Activated CD8-positive, alpha-beta memory T cell treated with anti-CD3 and anti-CD28 coated beads for 4 hours (primary cell): ENCODE data around the gene MYO9A.
"Not testable (repeated sequence)": the region's sequence is repeated elsewhere in the genome, so short reads cannot be mapped to it uniquely, and the experiment has no call there.

Experiments used
- DNase-seq, 2 donors: peaks; one replicate each; pipeline ENCODE4 v3.0.0-alpha.2; 2020; ENCODE audit warnings: low read depth in 2 of 2

Gene MYO9A

DNA sequence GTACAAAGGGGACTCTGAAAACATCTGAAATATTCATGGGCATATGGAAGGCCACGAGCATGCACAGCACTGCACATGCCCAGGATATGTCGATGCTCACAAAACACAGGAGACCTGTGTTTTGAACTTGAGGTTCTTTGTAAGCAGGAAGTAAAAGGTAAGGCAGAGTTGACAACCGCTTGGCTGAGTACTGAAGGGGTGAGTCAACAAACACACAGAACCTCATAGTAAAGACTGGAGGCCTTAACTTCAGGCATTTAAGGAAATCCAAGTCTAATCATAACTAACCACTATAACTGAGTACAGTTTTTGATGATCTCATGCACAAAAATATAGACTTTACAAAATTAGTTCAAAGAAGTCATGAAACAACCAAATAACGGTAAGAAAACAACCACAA lies 80.6 kb downstream of the MYO9A start:
- no peak for DNase-seq

DNA sequence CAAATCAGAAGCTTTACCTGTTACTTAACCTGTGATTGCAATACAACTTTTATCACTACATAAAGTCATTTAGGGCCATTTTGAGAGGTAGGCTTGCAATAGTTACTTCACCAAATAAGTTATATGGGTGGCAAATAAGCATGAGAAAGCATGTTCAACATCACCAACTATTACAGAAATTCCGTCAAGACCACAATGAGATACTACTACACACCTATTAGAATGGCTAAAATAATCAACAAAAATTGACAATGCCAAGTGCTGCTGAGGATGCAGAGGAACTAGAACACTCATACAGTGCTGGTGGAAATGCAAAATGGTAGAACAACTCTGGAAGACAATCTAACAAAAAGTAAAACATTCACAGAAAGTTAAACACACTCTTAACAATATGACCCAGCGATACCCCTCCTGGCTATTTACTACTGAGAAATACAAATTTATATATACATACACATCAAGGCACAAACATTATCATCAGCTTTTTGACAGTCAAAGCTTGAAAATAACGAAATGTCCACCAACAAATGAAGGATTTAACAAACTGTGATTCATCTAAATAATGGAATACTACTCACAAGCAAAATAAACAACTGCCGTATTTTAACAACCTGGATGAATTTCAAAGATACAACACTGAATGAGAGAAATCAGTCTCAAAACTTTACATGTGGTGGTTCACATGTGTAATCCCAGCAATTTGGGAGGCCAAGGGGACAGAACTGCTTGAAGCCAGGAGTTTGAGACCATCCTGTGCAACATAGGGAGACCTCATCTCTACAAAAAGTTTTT lies 82.9 kb downstream of the MYO9A start:
- no peak for DNase-seq

DNA sequence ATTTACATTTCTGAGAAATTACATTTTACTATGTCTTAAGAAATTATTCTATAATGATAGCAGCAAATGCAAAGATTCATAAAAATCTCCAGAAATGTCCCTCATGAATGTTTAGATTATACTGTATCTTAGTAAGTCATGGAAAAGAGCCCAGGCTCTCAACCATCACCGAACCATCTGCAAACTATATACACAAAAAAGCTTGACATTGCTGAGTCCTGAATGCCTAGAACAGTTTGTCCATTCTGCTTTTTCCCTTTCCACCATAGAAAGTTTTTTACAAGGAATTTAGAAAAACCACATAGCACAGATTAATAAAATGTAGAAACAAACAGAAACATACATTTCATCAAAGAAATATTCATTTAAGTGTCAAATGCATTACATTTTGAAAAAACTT lies 83.6 kb downstream of the MYO9A start:
- no peak for DNase-seq

DNA sequence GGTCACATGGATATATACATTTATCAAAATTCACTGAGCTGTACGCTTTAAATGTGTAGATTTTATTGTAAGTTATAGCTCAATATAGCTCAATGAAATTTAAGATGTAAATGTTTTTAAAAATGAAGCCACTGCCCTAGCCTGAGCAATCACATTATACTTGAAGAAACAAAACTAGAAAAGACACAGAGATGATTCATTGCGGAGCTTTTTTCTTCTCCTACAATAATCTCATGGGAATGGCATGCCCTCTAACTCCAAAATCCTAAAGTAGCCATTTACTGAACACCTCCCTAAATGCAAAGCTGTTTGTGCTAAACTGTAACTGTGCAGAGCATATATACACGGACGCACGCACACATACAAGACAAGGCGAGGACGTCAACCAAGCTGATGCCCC lies 84.2 kb downstream of the MYO9A start:
- no peak for DNase-seq

DNA sequence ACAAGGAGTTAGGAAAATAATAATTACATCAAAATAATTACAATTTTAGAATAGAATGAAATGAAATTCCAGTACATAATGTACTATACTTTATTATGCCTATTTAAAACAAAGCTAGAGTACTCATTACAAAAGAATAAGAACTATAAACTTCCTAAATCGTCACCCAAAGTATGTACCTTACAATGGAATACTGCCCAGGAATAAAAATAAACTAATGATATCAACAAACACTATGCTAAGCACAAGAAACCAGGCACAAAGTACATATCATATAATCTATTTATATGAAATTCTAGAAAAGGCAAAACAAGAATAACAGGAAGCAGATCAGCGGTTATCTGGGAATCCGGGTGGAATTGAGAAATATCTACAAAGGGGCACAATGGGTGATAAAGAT lies 84.7 kb downstream of the MYO9A start:
- DNase-seq, result no peak

DNA sequence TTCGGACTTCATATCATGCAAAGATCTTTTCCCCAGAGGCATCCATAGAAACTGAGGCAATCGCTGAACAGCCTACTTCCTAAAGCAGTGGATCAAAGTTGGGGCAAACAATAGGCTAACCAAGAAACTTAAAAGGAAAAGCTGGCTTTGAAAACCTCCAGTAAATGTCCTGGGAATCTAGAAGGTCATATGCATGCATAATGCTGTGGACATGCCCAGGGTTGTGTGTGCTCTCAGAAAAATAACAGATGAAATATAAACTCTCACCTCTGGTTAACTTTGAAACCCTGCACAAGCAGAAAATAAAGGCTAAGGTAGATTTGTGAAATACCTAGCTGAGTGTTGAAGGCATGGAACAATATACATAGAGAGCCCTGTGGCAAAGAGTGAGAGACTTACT lies 96.3 kb downstream of the MYO9A start:
- DNase-seq, result no peak

DNA sequence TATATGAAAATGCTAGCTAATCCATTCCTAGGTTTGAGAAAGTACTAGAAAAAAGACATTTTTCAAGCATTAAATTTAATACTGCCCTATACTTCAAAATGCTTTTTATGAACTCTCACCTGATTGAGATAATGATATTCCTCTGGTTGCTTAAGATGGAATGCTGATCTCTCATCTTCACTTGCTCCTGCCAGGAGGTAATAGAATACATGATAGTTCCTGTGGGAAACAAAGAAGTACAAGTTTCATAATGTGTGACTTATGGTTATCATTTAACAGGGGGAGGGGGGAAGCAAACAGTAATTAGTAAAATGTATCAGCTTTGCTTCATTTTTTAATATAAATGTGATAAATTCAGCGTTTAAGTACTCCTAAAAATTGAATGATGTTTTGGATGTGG lies 97.2 kb downstream of the MYO9A start:
- DNase-seq, result no peak

DNA sequence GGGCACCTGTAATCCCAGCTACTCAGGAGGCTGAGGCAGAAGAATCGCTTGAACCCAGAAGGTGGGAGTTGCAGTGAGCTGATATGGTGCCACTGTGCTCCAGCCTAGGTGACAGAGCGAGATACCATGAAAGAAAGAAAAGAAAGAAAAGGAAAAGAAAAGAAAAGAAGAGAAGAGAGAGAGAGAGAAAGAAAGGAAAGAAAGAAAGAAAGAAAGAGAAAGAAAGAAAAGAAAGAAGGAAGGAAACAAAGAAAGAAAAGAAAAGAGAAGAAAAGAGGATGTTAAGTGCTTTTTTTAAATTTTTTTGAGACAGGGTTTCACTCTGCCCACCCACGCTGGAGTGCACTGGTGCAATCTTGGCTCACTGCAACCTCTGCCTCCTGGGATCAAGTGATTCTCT lies 103.4 kb downstream of the MYO9A start:
- DNase-seq, result not testable (repeated sequence)

DNA sequence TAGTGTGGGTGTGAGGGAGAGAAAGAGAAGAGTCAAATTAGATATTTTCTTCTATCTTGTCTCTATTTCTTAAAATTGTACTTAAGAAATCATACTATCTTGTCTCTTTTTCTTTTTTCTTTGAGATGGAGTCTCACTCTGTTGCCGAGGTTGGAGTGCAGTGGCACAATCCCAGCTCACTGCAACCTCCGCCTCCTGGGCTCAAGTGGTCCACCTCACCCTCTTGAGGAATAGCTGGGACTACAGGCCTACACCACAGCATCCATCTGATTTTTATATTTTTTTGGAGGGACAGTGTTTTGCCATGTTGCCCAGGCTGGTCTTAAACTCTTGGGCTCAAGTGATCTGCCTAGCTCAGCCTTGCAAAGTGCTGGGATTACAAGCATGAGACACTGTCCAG lies 104.2 kb downstream of the MYO9A start:
- DNase-seq, result no peak

DNA sequence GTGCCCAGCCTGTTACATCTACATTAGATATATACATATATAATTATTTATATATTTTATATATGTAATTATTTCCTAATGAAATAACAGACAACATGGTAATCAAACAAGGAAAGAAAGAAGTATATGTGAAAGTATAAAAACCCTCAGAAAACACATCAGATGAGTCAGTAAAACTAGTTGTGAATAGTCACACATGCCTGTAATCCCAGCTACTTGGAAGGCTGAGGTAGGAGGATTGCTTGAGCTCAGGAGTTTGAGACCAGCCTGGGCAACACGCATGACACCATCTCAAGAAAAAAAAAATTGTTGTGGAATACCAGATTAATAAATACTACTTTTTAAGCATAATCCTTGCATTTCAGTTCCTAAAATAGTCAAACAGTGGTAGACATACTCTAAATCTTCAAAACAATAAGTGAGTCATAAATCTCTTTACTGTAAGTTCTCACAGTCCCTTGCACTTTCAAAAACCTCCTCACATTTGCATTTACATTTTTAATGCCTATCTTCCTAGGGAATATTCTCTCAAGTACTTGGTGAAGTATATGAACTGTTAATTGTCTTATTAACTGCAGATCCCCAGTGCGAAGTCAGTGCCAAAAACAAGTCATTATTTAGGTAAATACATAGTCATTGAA lies 106.5 kb downstream of the MYO9A start:
- no peak for DNase-seq

DNA sequence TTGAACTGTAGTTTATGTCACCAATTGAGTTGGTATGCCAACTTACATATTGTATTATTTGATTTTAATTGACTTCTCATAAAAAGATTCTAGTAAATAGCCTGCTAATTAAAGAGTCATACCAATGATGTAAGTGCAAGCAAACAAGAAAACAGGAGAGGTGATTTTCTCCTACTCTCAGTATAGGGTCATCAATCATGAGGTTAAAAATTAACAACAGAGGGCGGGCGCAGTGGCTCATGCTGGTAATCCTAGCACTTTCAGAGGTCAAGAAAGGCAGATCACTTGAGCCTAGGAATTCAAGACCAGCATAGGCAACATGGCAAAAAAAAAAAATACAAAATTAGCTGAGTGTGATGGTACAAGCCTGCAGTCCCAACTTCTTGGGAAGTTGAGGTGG lies 108.7 kb downstream of the MYO9A start:
- DNase-seq, result no peak

DNA sequence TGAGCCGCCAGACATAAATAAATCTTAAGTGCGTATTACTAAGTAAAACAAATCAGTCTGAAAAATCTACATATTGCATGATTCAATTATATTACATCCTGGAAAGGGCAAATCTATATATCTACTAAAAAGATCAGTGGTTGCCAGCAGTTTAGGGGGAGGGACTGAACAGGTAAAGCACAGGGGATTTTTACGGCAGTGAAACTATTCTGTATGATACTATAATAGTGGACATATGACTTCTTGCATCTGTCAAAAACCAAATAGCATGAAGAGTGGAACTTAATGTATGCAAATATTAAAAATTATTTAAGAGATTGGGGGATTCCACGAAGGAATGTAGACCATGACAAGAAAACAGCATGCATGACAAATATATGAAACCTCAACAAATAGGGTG lies 111.6 kb downstream of the MYO9A start:
- DNase-seq, result no peak

DNA sequence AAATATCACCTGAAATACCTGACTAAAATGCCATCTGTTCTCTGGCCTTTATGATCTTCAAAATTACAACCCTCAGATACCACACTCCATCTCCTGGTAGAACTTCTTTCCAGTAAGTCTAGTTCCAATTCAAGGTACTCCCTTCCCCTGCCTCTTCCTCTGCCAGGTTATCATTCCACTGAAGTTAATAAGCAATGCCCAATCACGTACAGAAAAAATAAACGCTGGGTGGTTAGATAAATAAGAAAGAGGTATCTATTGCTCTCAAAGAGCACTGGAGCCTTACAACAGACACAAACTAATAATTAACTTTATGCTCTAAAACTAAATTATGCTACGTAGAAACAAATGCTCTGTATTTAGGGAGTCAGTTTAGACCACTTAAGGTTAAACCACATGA lies 112.5 kb downstream of the MYO9A start:
- no peak for DNase-seq

DNA sequence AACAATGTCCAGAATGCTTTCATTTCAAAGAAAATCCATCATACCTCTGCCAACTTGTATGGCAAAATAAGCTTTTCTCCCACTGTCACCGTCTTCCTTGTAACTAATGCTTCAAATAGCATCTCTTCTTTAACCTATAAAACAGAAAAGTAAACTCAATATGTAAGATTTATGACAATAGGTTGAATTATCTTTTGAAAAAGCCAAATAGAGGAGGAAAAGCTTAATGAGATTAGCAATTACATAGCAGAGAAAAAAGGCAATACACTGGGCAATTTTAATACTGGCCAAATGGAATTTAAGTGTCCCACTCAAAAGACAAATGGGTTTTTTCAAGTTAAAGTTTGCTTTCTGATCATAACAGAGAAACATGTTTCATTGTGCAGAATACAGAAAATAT lies 118.1 kb downstream of the MYO9A start:
- no peak for DNase-seq

DNA sequence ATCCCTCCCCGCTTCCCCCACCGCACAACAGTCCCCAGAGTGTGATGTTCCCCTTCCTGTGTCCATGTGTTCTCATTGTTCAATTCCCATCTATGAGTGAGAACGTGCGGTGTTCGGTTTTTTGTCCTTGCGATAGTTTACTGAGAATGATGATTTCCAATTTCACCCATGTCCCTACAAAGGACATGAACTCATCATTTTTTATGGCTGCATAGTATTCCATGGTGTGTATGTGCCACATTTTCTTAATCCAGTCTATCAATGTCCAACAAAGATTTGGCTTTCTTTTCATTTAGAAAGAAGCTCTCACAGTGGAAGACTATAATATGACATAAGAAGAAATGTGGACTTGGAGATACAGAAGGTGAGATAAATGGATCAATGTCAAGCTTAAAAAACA lies 119.2 kb downstream of the MYO9A start:
- not testable (repeated sequence) for DNase-seq

DNA sequence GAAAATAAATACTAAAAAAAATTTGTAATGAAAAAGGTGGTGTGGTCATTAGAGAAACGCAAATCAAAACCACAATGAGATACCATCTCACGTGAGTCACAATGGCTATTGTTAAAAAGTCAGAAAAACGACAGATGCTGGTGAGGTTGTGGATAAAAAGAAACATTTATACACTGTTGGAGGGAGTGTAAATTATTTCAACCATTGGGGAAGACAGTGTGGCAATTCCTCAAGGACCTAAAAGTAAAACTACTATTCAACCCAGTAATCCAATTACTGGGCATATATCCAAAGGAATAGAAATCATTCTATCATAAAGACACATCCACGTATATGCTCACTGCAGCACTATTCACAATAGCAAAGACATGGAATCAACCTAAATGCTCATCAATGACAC lies 120.3 kb downstream of the MYO9A start:
- no peak for DNase-seq

DNA sequence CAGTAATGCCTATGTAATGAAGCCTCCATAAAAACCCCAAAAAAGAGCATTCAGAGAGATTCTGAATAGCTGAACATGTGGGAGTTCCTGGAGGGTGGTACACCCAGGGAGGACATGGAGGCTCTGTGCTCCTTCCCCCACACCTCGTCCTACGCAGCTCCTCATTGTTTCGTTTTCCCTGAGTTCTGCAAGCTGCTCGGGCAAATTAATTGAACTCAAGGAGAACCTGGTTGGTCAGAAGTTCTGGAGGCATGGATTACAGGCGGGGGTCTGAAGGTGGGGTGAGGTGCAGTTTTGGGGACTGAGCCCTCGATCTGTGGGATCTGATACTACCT lies 142.2 kb downstream of the MYO9A start:
- DNase-seq, result no peak

DNA sequence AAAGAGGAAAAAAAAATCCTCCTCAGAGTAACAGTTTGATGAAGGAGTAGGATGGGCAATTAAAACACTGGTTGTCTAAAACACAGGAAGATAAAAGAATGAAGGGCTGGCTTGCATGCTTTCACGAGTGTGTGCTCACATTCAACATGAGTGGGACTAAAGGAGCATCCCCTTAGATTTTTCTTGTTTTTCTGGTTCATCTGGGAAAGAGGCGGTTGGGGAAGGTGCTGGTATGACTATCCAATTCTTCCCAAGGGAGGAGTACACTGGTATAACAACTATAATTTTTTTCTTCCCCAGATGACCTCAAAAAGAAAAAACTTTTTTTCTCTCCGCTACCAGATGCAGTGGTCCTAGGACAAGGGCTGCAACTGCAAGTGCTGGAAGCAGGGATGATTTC lies 143.7 kb downstream of the MYO9A start:
- no peak for DNase-seq

DNA sequence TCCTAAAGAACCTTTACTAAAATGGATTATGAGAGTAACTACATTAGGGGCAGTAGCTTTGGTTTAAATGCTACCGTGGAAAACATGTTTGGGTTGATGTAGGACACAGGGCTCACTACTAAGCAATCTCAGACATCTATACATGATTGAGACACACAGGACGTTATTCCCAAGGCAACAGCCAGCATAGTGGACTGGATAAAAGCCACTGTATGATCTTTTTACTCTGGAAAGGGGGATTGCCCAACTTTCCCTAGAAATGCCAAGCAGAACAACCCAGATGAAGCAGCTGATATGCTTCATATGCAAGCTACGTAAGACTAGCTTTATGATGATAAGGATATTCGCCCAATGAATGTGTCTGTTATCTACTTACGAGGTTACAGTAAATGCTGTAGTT lies 144.6 kb downstream of the MYO9A start:
- no peak for DNase-seq

DNA sequence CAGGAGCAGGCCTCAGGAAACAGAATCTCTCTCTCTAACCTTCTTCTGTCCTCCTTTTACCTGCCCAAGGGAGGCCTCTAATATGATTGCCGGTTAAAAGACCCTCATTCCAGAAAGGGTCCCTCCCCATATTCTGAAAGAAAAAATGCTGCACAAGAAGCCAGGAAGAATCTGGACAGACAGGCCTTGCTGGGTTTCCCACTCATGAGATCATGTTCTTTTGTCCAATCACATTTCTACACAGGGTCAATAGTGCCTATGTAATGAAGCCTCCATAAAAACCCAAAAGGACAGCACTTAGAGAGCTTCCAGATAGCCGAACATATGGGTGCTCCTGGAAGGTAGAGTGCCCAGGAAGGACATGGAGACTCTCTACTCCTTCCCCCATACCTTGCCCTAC lies 146.0 kb downstream of the MYO9A start:
- no peak for DNase-seq

DNA sequence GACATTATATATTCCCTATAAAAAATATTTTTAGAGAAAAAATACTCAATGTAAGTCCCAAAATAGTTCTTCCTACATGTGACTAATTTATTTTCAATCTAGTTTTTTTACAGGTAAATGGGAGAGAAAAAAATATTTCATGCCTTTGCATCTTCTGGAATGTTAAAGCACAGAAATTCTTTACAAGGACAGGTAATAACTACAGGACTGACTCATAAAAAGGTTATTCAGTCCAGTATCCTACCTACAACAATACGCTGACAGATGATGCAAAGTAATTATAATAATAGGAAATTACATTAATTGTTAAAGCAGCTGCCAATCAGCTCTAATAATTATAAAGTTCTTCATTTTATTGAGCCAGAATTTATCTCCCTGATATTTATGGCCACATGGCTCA lies 147.5 kb downstream of the MYO9A start:
- no peak for DNase-seq

DNA sequence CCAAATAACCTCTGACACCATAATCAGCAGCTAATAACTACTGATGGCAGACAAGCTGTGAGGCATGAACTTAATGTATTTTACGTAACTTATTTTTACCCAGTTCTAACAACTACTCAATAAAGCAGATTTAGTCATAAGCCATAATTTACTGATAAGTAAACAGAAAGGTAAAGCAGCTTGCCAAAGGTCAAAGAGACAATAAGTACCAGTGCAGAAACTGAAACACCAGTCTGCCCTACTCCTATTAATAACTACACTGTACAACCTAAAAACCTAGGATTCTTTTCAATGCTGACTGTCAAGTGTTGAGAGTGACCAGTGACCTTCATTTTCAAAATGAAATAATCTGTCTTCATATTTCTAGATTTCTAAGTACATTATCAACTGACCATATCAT lies 155.4 kb downstream of the MYO9A start:
- no peak for DNase-seq

DNA sequence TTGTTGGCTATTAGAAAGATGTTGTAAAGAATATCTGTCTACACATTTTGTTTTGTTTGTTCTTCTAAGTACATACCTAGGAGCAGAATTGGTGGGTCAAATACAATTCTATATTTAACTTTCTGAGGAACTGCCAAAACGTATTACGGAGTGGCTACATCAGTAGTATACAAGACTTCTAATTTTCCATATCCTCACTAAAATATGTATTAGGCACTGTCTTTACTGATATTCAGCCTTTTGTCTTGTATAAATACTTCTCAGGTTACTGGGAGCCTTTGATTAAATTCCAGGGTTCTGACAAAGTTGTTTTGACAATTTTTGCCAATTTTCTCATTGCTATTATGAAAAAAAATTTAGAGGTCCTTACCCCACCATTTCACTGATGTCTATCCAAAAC lies 160.9 kb downstream of the MYO9A start:
- DNase-seq, result no peak

DNA sequence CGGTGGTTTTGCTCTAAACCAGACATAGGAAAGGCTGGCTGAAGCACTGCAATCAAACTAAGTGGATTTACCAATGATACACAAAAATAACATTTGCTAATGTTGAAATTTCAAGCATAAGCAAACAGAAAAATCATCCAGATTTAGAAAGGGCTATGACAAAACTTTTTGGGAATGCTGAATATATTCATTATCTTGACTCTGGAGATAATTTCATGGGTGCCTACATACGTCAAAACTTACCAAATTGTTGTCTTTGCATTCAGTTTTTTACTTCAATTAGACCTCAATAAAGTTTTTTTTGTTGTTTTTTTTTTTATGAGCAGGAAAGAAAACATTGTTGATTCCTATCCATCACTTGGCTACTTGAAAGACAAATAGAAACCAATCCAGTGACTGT lies 166.8 kb downstream of the MYO9A start:
- DNase-seq, result no peak
